ENCODE measurements around the gene SUFU.

DNA sequence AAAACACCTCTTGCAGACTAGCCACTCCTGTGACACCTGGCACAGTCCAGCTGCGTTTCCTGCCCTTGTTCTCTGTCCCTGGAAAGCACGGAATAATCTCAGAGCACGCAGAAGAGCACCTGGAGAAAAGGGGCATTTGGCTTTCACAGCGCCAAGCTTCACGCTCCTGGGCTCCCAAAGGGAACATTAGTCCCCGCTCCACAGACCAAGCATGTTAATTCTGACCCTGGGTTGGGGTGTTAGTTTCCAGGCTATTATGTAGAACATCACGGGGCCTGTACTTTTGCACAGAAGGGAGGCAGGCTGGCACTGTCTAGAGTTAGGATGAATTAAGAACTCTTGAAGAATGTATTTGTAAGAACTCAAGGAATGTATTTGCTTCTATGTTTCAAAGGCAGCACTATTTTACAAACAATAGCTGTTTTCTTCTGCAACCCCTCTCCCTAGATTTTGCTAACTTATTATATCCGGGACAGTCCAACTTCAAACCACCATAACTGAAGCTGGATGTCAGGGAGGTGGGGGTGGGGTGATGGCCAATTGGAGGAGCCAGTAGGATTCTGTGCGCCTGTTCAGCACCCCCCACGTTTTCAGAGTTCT lies 78.3 kb downstream of the SUFU start:
- TF ChIP-seq CTCF (conservative IDR thresholded peaks at IDR 0.05; ENCODE audit: low read depth in 2 of 2) (no peak), POLR2AphosphoS5 (IDR thresholded peaks at IDR 0.05; ENCODE audit: low read depth) (no peak), EZH2phosphoT487 (IDR thresholded peaks at IDR 0.05; ENCODE audit: unreplicated experiment) (no peak), JUNB (IDR thresholded peaks at IDR 0.05; ENCODE audit: unreplicated experiment) (no peak), EZH2 (IDR thresholded peaks at IDR 0.05; ENCODE audit: low read depth, unreplicated experiment) (no peak), ZNF114 (CRISPR knock-in tag; IDR thresholded peaks at IDR 0.05) (no peak), ZNF331 (CRISPR knock-in tag; IDR thresholded peaks at IDR 0.05; ENCODE audit: low read depth) (no peak)
- TF ChIP-seq, protein P1, sequence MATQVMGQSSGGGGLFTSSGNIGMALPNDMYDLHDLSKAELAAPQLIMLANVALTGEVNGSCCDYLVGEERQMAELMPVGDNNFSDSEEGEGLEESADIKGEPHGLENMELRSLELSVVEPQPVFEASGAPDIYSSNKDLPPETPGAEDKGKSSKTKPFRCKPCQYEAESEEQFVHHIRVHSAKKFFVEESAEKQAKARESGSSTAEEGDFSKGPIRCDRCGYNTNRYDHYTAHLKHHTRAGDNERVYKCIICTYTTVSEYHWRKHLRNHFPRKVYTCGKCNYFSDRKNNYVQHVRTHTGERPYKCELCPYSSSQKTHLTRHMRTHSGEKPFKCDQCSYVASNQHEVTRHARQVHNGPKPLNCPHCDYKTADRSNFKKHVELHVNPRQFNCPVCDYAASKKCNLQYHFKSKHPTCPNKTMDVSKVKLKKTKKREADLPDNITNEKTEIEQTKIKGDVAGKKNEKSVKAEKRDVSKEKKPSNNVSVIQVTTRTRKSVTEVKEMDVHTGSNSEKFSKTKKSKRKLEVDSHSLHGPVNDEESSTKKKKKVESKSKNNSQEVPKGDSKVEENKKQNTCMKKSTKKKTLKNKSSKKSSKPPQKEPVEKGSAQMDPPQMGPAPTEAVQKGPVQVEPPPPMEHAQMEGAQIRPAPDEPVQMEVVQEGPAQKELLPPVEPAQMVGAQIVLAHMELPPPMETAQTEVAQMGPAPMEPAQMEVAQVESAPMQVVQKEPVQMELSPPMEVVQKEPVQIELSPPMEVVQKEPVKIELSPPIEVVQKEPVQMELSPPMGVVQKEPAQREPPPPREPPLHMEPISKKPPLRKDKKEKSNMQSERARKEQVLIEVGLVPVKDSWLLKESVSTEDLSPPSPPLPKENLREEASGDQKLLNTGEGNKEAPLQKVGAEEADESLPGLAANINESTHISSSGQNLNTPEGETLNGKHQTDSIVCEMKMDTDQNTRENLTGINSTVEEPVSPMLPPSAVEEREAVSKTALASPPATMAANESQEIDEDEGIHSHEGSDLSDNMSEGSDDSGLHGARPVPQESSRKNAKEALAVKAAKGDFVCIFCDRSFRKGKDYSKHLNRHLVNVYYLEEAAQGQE (IDR thresholded peaks at IDR 0.05; ENCODE audit: unreplicated experiment), result no peak
- TF ChIP-seq, protein P2, sequence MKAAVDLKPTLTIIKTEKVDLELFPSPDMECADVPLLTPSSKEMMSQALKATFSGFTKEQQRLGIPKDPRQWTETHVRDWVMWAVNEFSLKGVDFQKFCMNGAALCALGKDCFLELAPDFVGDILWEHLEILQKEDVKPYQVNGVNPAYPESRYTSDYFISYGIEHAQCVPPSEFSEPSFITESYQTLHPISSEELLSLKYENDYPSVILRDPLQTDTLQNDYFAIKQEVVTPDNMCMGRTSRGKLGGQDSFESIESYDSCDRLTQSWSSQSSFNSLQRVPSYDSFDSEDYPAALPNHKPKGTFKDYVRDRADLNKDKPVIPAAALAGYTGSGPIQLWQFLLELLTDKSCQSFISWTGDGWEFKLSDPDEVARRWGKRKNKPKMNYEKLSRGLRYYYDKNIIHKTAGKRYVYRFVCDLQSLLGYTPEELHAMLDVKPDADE (IDR thresholded peaks at IDR 0.05), result no peak
